HUES48 (cell line): ENCODE data around the gene OGFR.

Source experiments
- H3K27ac ChIP-seq: one replicate; pipeline ENCODE4 v1.7.0; 2013; ENCODE audit warnings: low read depth, low read length, inconsistent platforms
- H3K27me3 ChIP-seq: 2 replicates; pipeline ENCODE4 v1.6.1; 2013; ENCODE audit warnings: mild to moderate bottlenecking, low read length; ENCODE audit not compliant: control insufficient read depth, insufficient read depth
- H3K36me3 ChIP-seq: 2 replicates; pipeline ENCODE4 v1.6.1; 2013; ENCODE audit warnings: low read length; ENCODE audit not compliant: control insufficient read depth, insufficient read depth
- H3K4me1 ChIP-seq: 2 replicates; pipeline ENCODE4 v1.6.1; 2013; ENCODE audit warnings: mild to moderate bottlenecking, low read length; ENCODE audit not compliant: control insufficient read depth, insufficient read depth
- H3K4me3 ChIP-seq: 2 replicates; pipeline ENCODE4 v1.5.1; 2013; ENCODE audit warnings: mild to moderate bottlenecking, low read depth, low read length
- H3K9ac ChIP-seq: 2 replicates; pipeline ENCODE4 v1.6.1; 2013; ENCODE audit warnings: mild to moderate bottlenecking, low read depth, low read length, moderate library complexity
- H3K9me3 ChIP-seq: 2 replicates; pipeline ENCODE4 v1.6.1; 2013; ENCODE audit warnings: low read length; ENCODE audit not compliant: control insufficient read depth, insufficient read depth

Gene OGFR

GRCh38 chr20:62770916-62771315 lies 33.7 kb upstream of the OGFR start:
- no peaks in the 10 kb centered on the region for H3K4me1 ChIP-seq
- H3K27me3 ChIP-seq: no peaks in the 10 kb centered on the region

DNA sequence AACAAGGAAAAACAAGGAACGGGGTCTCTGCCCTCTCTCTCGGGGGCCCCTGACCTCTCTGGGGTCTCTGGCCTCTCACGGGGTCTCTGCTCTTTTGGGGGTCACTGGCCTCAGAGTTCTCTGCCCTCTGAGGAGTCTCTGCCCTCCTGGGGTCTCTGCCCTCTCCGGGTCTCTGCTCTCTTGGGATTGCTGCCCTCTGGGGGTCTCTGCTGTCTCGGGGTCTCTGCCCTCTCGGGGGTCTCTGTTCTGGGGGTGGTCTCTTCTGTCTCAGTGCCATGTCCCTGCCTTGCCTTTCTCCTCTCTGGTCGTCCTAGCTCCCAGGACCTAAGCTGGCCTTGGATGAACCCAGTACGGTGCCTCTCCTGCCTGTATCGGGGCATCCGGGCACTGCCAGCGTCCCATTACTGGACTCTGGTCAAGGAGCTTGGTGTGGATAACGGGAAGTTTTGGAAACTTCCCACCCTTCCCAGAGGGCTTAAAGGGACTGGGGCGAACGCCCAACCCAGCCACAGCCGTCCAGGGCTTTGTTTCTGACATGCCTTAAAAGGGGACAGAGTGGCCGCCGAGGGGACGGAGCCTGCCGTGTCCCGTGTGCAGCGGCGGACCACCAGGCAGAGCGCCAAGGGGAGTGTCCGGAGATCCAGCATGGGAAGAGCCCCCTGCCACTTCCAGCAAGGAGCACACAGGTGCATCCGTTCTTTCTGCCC lies 33.1 kb upstream of the OGFR start:
- Histone ChIP-seq H3K36me3 (no peaks in the 10 kb centered on the region), H3K27ac (no peak overlapping the region), H3K9ac (no peak overlapping the region), H3K4me3 (no peak overlapping the region), H3K27me3 (no peaks in the 10 kb centered on the region), H3K9me3 (no peaks in the 10 kb centered on the region), H3K4me1 (peaks cover 3% of the 10 kb centered on the region; the same call in 1 of the 2 replicates)

More at GRCh38 chr20:62770916-62771315, 33.7 kb upstream of the OGFR start:
- no peak overlapping the region for H3K9ac ChIP-seq
- no peaks in the 10 kb centered on the region for H3K9me3 ChIP-seq
- H3K36me3 ChIP-seq: no peaks in the 10 kb centered on the region
- no peak overlapping the region for H3K27ac ChIP-seq
- no peak overlapping the region for H3K4me3 ChIP-seq

- Histone ChIP-seq H3K4me1 (peaks cover 5% of the 10 kb centered on the region; the same call in 1 of the 2 replicates), H3K36me3 (no peaks in the 10 kb centered on the region), H3K27ac (no peak overlapping the region), H3K27me3 (no peaks in the 10 kb centered on the region), H3K9ac (no peak overlapping the region), H3K4me3 (no peak overlapping the region), H3K9me3 (no peaks in the 10 kb centered on the region)
These were observed 32.5 kb upstream of the OGFR start for GRCh38 chr20:62772103-62772611.

DNA sequence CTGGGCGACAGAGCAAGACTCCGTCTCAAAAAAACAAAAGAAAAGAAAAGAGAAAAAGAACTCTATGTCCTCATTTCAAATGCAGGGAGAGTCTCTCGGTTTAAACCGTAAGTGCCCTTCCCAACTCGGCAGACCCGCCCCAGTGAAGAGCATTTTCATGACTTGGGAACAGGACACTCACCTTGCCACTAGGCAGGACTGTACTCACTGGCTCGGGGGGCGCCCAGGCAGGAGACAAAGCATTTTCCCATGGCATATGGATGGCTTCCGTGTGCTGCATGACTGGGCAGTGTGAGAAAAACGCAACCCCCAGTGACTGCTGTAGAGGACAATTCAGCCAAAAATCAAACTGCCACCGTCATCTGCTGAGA lies 32.0 kb upstream of the OGFR start:
- H3K4me3 ChIP-seq: no peak overlapping the region

DNA sequence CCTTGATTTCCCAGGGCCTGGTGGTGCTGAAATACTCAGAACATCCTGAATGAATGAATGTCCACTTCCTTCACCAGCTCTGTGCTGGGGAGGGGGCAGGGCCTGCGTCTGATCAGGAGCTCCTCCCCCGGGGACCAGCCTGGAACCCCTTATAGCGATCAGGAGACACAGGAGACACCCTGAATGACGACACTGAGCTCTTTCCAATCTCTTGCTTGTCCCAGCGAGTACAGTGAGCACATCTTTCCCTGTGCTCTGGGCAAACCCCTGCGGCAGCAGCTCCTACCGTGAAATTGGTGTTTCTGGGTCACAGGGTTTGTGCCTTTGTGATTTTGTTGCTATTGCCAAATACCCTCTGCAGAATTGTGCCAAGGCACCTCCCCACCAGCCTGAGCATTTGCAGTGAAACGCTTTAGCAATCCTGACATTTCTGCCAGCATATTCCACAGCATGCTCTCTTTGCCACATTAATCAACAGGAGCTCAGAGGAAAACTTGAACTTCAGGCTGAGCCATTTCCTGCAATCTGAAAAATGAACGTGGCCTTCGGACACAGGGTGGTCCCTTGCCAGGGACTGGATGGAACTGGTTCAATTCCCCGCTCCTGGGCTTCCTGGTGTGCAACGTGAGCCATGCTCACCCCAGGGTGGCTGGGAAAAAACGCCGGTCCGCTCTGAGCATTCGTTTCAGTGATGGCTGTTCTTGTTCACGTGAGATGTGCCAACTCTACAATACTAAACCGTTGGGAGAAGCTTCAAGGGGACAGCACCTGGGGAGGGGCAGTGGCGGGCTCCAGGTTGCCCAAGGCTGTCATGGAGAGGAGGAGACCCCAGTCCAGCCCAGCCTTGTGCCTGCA lies 31.4 kb upstream of the OGFR start:
- Histone ChIP-seq H3K4me1 (peaks cover 5% of the 10 kb centered on the region; the same call in 1 of the 2 replicates), H3K9ac (no peak overlapping the region), H3K36me3 (no peaks in the 10 kb centered on the region), H3K4me3 (no peak overlapping the region), H3K9me3 (no peaks in the 10 kb centered on the region), H3K27me3 (no peaks in the 10 kb centered on the region), H3K27ac (no peak overlapping the region)

More for the DNA sequence above, 32.0 kb upstream of the OGFR start:
- H3K27ac ChIP-seq: no peak overlapping the region
- peaks cover 5% of the 10 kb centered on the region; the same call in 1 of the 2 replicates for H3K4me1 ChIP-seq
- H3K9me3 ChIP-seq: no peaks in the 10 kb centered on the region
- H3K27me3 ChIP-seq: no peaks in the 10 kb centered on the region
- no peak overlapping the region for H3K9ac ChIP-seq
- no peaks in the 10 kb centered on the region for H3K36me3 ChIP-seq

- Histone ChIP-seq H3K4me1 (peaks cover 5% of the 10 kb centered on the region; the same call in 1 of the 2 replicates), H3K9me3 (no peaks in the 10 kb centered on the region), H3K27ac (no peak overlapping the region), H3K9ac (no peak overlapping the region), H3K4me3 (no peak overlapping the region), H3K27me3 (no peaks in the 10 kb centered on the region), H3K36me3 (no peaks in the 10 kb centered on the region)
These were observed 30.6 kb upstream of the OGFR start for GRCh38 chr20:62773845-62774714.

- H3K4me3 ChIP-seq: no peak overlapping the region
- H3K9me3 ChIP-seq: no peaks in the 10 kb centered on the region
- peaks cover 5% of the 10 kb centered on the region; the same call in 1 of the 2 replicates for H3K4me1 ChIP-seq
- H3K27ac ChIP-seq: no peak overlapping the region
- H3K27me3 ChIP-seq: no peaks in the 10 kb centered on the region
- H3K9ac ChIP-seq: no peak overlapping the region
- H3K36me3 ChIP-seq: no peaks in the 10 kb centered on the region
These were observed 29.9 kb upstream of the OGFR start for GRCh38 chr20:62774762-62775161.

- Histone ChIP-seq H3K9ac (no peak overlapping the region), H3K9me3 (no peaks in the 10 kb centered on the region), H3K4me3 (no peak overlapping the region), H3K27ac (no peak overlapping the region), H3K27me3 (no peaks in the 10 kb centered on the region), H3K36me3 (no peaks in the 10 kb centered on the region), H3K4me1 (peaks cover 5% of the 10 kb centered on the region; the same call in 1 of the 2 replicates)
These were observed 29.4 kb upstream of the OGFR start for GRCh38 chr20:62775206-62775605.

DNA sequence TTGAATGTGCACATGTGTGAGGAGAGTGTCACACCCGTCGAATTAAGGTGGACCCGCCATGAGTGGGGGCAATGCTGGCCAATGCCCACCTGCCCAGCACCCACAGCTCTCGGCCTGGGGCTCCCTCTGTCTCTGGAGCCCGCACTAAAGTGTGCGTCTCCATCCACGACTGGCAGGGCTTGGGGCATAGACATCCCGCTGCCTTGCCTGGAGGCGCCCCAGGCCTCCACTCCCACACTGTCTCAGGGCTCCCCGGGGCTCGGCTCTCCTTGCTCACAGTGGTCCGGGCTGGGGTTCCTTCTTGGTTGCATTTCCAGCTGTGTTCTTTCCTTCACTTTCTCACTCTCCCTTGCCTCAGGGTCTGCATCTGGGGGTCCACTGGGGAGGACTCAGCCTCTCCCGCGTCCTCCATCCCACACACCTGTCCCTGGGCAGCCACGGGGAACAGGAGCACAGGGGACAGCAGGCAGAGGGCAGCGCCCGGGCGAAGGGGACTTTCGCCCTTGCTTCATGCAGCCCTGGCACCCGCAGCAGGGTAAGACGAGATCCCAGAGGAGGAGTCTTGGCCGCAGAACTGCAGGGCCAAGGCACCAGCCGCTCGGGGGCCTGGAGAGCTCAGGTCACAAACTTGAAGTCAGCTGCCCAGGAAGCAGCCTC lies 28.5 kb upstream of the OGFR start:
- no peak overlapping the region for H3K9ac ChIP-seq

More for the DNA sequence above, 28.5 kb upstream of the OGFR start:
- no peak overlapping the region for H3K27ac ChIP-seq
- peaks cover 5% of the 10 kb centered on the region; the same call in 1 of the 2 replicates for H3K4me1 ChIP-seq
- H3K4me3 ChIP-seq: no peak overlapping the region
- no peaks in the 10 kb centered on the region for H3K9me3 ChIP-seq
- H3K36me3 ChIP-seq: no peaks in the 10 kb centered on the region
- no peaks in the 10 kb centered on the region for H3K27me3 ChIP-seq
